Stimulated activated CD4-positive, alpha-beta T cell treated with anti-CD3 and anti-CD28 coated beads, Interleukin-1b, Interleukin-23, amount 100 ng/mL, for 24 hours (primary cell): Measurements from ENCODE around the gene ZNF584.
A peak's percentile ranks its signal among the peaks of the same experiment; 100 is the strongest.
"Not testable (repeated sequence)": the region's sequence is repeated elsewhere in the genome, so short reads cannot be mapped to it uniquely, and the experiment has no call there.

Experiments used
- DNase-seq, 4 experiments: peaks; one replicate each; pipeline ENCODE4 v3.0.0-alpha.2; 2020; ENCODE audit warnings: low read depth in 4 of 4, low spot score in 1 of 4

ZNF584 gene

GRCh38 chr19:58403920-58404478 is 4.5 kb upstream of the ZNF584 start:
- not testable (repeated sequence) for DNase-seq

DNA sequence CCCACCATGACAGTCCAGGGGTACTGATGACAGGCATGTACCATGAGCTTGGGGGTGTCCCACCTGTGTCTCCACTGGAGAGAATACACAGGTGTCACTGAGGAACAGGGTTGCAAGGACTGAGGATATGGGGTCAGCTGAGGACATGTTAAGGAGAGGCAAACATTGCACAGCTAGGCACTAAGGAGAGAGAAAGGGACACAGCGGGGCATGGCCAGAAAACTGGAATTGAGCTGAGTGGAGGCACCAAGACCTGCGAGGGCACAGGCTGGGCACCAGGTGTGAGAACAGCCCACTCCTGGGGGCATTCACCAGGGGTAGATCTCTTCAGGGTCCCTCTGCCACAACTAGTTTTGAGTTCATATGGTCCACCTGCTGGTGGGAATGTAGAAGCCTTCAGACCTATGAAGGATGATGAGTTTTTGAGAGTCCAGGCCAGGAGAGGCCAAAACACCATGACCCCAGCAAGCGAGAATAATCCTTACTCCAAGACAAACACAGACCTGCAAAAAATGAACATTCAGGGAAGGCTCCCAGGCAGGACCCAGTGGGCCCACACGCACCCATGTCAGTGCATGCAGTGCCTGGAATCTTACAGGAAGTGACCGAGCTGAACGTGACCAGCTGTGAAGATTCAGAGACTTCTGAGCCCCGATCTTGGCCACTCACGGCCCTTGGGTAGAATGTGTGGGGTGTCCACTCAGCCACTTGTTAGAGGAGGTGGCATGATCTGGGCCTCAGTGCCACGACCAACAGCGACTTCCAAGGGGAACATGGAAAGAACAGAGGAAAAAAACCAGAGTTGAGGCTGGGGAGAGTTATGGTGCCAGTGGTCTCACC is 1.4 kb upstream of the ZNF584 start:
- DNase-seq, result no peak

DNA sequence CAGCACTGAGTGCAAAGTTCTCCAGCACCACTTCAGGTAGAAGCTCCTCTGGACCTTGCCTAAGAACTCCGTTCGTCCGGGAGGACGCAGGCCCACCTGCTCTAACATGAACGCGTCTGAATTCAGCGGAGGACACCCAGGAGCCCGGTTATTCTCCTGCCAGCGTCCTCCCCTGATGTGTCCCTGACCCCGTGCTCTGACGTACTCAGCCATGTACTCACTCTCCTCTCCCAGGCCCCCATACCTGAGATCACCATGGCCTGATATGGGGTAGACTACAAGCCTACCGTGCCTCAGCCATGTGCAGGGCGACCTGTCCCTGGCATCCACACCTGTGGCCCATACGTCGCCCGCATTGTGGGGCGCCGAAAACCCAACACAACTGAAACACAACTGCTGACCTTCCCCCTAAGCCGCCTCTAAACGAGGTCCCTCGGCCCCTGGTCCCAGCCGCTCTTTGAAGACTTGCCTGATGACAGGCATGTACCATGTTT is 744 bp upstream of the ZNF584 start:
- no peak for DNase-seq

- DNase-seq, result no peak
Measured at GRCh38 chr19:58409010-58409790, 751 bp downstream of the ZNF584 start.

GRCh38 chr19:58416604-58417003 is 8.2 kb downstream of the ZNF584 start:
- no peak for DNase-seq

DNA sequence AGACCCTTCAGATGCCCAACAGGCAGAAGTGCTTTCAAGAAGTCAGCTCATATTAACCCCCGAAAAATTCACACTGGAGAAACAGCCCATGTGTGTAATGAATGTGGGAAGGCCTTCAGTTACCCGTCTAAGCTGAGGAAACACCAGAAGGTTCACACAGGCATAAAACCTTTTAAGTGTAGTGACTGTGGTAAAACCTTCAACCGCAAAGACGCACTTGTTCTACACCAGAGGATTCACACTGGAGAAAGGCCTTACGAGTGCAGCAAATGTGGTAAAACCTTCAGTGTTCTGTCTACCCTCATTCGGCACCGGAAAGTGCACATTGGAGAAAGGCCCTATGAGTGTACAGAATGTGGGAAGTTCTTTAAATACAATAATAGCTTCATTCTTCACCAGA is 8.6 kb downstream of the ZNF584 start:
- no peak for DNase-seq

- DNase-seq, result no peak
Measured at GRCh38 chr19:58428617-58429016, 20.2 kb downstream of the ZNF584 start.

- no peak for DNase-seq
Measured at GRCh38 chr19:58429745-58430144, 21.3 kb downstream of the ZNF584 start.

DNA sequence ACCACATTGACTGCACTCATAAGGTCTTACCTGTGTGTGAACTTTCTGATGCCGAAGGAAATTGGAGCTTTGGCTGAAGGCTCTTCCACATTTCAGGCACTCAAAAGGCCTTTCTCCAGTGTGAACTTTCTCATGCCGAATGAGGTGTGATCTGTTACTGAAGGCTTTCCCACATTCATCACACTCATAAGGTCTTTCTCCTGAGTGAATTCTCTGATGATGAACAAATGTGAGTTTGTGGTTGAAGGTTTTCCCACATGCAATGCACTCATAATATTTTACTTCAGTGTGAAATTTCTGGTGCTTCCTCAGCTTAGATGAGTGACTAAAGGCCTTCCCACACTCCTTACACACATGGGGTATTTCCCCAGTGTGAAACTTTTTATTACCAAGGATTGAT is 25.8 kb downstream of the ZNF584 start:
- DNase-seq, result no peak

GRCh38 chr19:58439576-58440554 is 31.4 kb downstream of the ZNF584 start, which contains the start of gene ZNF132:
ZNF132 (minus strand) TSS chr19:58440153; CDS start chr19:58439821, 332 bp downstream.
- peak; percentile 76 to 88 (median 84) for DNase-seq

GRCh38 chr19:58440556-58440955 is 32.1 kb downstream of the ZNF584 start:
- no peak for DNase-seq

DNA sequence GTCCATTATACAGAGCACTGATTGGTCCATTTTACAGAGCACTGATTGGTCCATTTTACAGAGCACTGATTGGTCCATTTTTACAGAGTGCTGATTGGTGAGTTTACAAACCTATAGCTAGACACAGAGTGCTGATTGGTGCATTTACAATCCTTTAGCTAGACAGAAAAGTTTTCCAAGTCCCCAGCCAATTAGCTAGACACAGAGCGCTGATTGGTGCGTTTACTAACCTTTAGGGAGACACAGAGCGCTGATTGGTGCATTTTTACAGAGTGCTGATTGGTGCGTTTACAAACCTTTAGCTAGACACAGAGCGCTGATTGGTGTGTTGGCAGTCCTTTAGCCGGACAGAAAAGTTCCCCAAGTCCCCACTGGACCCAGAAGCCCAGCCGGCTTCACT is 34.5 kb downstream of the ZNF584 start:
- not testable (repeated sequence) for DNase-seq

DNA sequence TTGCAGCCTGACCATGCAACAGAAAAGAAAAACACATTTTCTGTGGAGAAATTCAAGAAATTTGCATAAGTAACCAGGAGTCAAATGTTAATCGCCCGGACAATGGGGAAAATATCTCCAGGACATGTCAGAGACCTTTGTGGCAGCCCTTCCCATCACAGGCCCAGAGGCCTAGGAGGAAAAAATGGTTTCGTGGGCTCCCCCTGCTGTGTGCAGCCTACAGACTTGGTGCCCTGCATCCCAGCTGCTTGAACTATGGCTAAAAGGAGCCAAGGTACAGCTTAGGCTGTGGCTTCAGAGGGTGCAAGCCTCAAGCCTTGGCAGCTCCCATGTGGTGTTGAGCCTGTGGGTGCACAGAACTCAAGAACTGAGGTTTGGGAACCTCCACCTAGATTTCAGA is 40.4 kb downstream of the ZNF584 start:
- not testable (repeated sequence) for DNase-seq

DNA sequence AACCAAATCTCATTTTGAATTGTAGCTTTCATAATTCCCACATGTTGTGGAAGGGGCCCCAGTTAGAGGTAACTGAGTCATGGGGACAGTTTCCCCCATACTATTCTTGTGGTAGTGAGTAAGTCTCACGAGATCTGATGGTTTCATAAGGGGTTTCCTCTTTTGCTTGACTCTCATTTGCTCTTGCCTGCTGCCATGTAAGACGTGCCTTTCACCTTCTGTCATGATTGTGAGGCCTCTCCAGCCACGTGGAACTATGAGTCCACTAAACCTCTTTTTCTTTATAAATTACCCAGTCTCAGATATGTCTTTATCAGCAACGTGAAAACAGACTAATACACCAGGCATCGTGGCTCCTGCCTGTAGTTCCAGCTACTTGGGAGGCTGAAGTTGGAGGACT is 41.5 kb downstream of the ZNF584 start:
- not testable (repeated sequence) for DNase-seq

DNA sequence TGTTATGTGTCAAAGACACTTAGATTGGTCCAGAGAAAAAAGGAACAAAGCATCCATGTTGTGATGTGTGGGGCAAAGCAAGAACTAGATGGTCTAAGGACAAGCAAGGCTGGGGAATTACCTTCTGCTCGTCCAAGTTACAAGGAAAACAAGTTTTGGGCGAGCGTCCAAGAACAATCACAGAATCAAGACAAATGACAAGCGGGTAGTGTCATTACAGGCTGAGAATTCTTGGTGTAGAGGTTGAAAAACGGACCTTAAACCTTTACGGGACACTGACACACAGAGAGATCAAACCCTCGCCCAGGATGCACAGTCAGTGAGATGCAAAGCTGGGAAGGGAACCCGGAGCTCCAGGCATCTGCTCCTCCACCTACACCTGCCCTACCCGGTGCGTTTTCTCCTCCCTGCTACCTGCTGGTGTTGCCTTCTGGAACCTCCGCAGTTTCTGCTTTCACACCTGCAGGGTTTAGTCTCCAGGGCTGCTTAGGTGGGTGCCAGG is 42.5 kb downstream of the ZNF584 start:
- DNase-seq, result no peak

GRCh38 chr19:58451358-58452101 is 43.1 kb downstream of the ZNF584 start, which contains the start of gene ZNF324B:
ZNF324B (plus strand) TSS chr19:58451622; CDS start chr19:58453702, 2,080 bp downstream.
- DNase-seq, result peak; percentile 86 to 95 (median 93)

GRCh38 chr19:58453743-58454142 is 45.3 kb downstream of the ZNF584 start:
- DNase-seq, result no peak

DNA sequence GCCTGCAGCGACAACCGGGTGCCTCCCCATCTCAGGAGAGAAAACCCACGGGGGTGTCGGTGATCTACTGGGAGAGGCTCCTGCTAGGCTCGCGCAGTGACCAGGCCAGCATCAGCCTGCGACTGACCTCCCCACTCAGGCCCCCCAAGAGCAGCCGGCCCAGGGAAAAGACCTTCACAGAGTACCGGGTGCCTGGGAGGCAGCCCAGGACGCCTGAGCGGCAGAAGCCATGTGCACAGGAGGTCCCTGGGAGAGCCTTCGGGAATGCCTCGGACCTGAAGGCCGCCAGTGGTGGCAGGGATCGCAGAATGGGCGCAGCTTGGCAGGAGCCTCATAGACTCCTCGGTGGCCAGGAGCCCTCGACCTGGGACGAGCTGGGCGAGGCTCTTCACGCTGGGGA is 46.9 kb downstream of the ZNF584 start:
- DNase-seq, result no peak

- no peak for DNase-seq
Measured at GRCh38 chr19:58456111-58456510, 47.7 kb downstream of the ZNF584 start.
